ENCODE results near the gene SULT1A1. TPM values are rescaled to one million over a fixed set of nuclear protein-coding genes. Genes with fewer than 3 reads are reported as not detected.

SULT1A1 gene
- total RNA-seq, 3 donors from 2014 or later (not counting 1 experiment from before 2014, with no cell fraction given): 5.7 to 15.8 (median 7.8) TPM

Other genes starting within 250 kb of the SULT1A1 start
- gene NPIPB6, start 246.5 kb downstream of the SULT1A1 start, total RNA-seq: 1 to 10 TPM in 2 of 3 donors, not detected in 1; 4.1 to 5.7 TPM
- gene EIF3CL, start 206.2 kb downstream of the SULT1A1 start, total RNA-seq: 10 to 100 TPM; 28.4 to 64.6 (median 30.4) TPM
- gene NPIPB7, start 137.7 kb downstream of the SULT1A1 start, total RNA-seq: not detected
- gene CLN3, start 118.0 kb downstream of the SULT1A1 start, total RNA-seq: 10 to 100 TPM; 71.1 to 85.3 (median 84.7) TPM
- 10 to 100 TPM; 64.9 to 84.8 (median 83.0) TPM for gene APOBR, start 115.4 kb downstream of the SULT1A1 start, total RNA-seq
- gene IL27, start 103.2 kb downstream of the SULT1A1 start, total RNA-seq: not detected
- gene NUPR1, start 71.1 kb downstream of the SULT1A1 start, total RNA-seq: not detected
- 10 to 100 TPM; 31.6 to 45.1 (median 43.1) TPM for gene SGF29, start 56.1 kb downstream of the SULT1A1 start, total RNA-seq
- gene SULT1A2, start 13.0 kb downstream of the SULT1A1 start, total RNA-seq: under 1 TPM in 1 of 3 donors, not detected in 2; 0.40 TPM
- 1 to 10 TPM in 1 of 3 donors, under 1 TPM in 1, not detected in 1; 0.19 to 3.7 TPM for gene NPIPB8, start 28.0 kb upstream of the SULT1A1 start, total RNA-seq
- 100 to 1,000 TPM; 231 to 288 (median 244) TPM for gene EIF3C, start 101.4 kb upstream of the SULT1A1 start, total RNA-seq
- 10 to 100 TPM; 11.7 to 13.7 (median 12.2) TPM for gene NPIPB9, start 141.7 kb upstream of the SULT1A1 start, total RNA-seq
- gene ATXN2L, start 213.0 kb upstream of the SULT1A1 start, total RNA-seq: 100 to 1,000 TPM; 350 to 451 (median 416) TPM
- gene TUFM, start 236.3 kb upstream of the SULT1A1 start, total RNA-seq: 100 to 1,000 TPM; 108 to 128 (median 118) TPM